Measurements from ENCODE around the gene BAK1. TPM values are rescaled to one million over a fixed set of nuclear protein-coding genes. Genes with fewer than 3 reads are reported as not detected.

Gene BAK1
- total and polyA plus RNA-seq, 2 of the 4 experiments (the other 2 are of a cell fraction) = 12.0 to 19.0 TPM

- Histone ChIP-seq H4K20me1 (ENCODE audit: insufficient read depth, low read length) (no peaks in the 10 kb centered on the region), H2AFZ (replicated peaks; ENCODE audit: low read length, poor library complexity) (no peak overlapping the region), H3K4ac (ENCODE audit: low read depth, low read length) (no peak overlapping the region), H3K4me2 (ENCODE audit: low read depth, low read length) (no peak overlapping the region), H2BK15ac (ENCODE audit: low read depth, low read length) (no peak overlapping the region), H4K91ac (ENCODE audit: insufficient read depth, low read depth, low read length) (no peak overlapping the region), H3K4me3 (ENCODE audit: insufficient read depth, low read depth, low read length) (no peak overlapping the region), H2BK20ac (ENCODE audit: low read depth, low read length) (no peak overlapping the region), H3K18ac (ENCODE audit: low read depth, low read length) (no peak overlapping the region), H4K5ac (ENCODE audit: low read depth, low read length) (no peak overlapping the region), H2BK5ac (ENCODE audit: low read depth, low read length, poor library complexity, severe bottlenecking) (no peak overlapping the region), H3K9me1 (ENCODE audit: insufficient read depth, low read length) (peaks cover 13% of the 10 kb centered on the region; the same call in 1 of the 2 replicates), H3K27ac (ENCODE audit: insufficient read depth, low read length) (no peak overlapping the region), H3K36me3 (ENCODE audit: control insufficient read depth, insufficient read depth, low read length) (no peaks in the 10 kb centered on the region), H3K56ac (ENCODE audit: extremely low read depth, insufficient read depth, low read length) (no peak overlapping the region), H2BK120ac (ENCODE audit: low read depth, low read length) (no peak overlapping the region), H3K79me1 (ENCODE audit: low read depth in 1 of 2, low read length in 2 of 2) (no peaks in the 10 kb centered on the region), H3K23ac (ENCODE audit: low read depth, low read length) (no peak overlapping the region), H2AK9ac (replicated peaks; ENCODE audit: low read depth, low read length, poor library complexity) (no peak overlapping the region), H3K9ac (ENCODE audit: low read depth, low read length) (no peak overlapping the region), H2AK5ac (ENCODE audit: low read depth, low read length) (no peak overlapping the region), H3K9me3 (ENCODE audit: control insufficient read depth, insufficient read depth, low read length) (no peaks in the 10 kb centered on the region), H3K4me1 (ENCODE audit: control insufficient read depth, insufficient read depth, low read length) (peaks cover 10% of the 10 kb centered on the region), H3K27me3 (ENCODE audit: control insufficient read depth, insufficient read depth, low read length) (no peaks in the 10 kb centered on the region), H3K14ac (replicated peaks; ENCODE audit: low read depth, low read length) (no peak overlapping the region), H4K8ac (ENCODE audit: low read depth in 2 of 2, low read length in 2 of 2) (no peak overlapping the region)
- no CpG with 5 or more reads among the region's 2 CpGs for WGBS, 2 experiments (ENCODE audit: extremely low coverage in 2 of 2, insufficient read length in 1 of 2)
- CTCF ChIA-PET = interaction anchor here (1.4 kb wide), 1 partner anchor 17 kb away, joined by 4 read pairs; no protein-coding TSS in a partner anchor
- POLR2A ChIA-PET (ENCODE audit: unreplicated experiment) = interaction anchor here (0.7 kb wide), 1 partner anchor 18 kb away, joined by 8 read pairs; no protein-coding TSS in a partner anchor
- ATAC-seq (ENCODE audit: low read depth) (no peak), DNase-seq (no peak)
- dilution Hi-C loops (cut with HindIII; ENCODE audit: low sequenced_read_pairs, unreplicated experiment) (no loop called here), intact Hi-C loops (cut with micrococcal nuclease) (no loop called here), in situ Hi-C loops (cut with MboI; ENCODE audit: low sequenced_read_pairs) (no loop called here)
- no TSS peak for BruUV-seq (replicated peaks)
- TF ChIP-seq BHLHE40 (IDR thresholded peaks at IDR 0.05; ENCODE audit: low read depth, low read length) = no peak
- TF ChIP-seq MAFK (IDR thresholded peaks at IDR 0.05; ENCODE audit: low read depth, low read length) = no peak
- no peak for TF ChIP-seq NFE2L2 (IDR thresholded peaks at IDR 0.05; ENCODE audit: low read depth, low read length)
- no peak for TF ChIP-seq RAD21 (IDR thresholded peaks at IDR 0.05; ENCODE audit: low read length)
- no peak for TF ChIP-seq POLR2A (IDR thresholded peaks at IDR 0.05; ENCODE audit: low read depth, low read length)
- TF ChIP-seq ELK1 (IDR thresholded peaks at IDR 0.05; ENCODE audit: borderline replicate concordance, low read depth, low read length) = no peak
- TF ChIP-seq CHD1 (IDR thresholded peaks at IDR 0.05; ENCODE audit: low read depth, low read length) = no peak
- TF ChIP-seq FOS (IDR thresholded peaks at IDR 0.05; ENCODE audit: low read depth, low read length) = no peak
- TF ChIP-seq RFX5 (IDR thresholded peaks at IDR 0.05; ENCODE audit: low read depth, low read length) = no peak
- TF ChIP-seq CTCF (conservative IDR thresholded peaks at IDR 0.05; ENCODE audit: low read depth, low read length) = no peak
- TF ChIP-seq MAZ (IDR thresholded peaks at IDR 0.05; ENCODE audit: borderline replicate concordance, low read depth, low read length) = no peak
- no peak for TF ChIP-seq SMC3 (IDR thresholded peaks at IDR 0.05; ENCODE audit: low read depth, low read length)
- TF ChIP-seq USF2 (IDR thresholded peaks at IDR 0.05; ENCODE audit: low read depth, low read length) = no peak
- no peak for TF ChIP-seq RCOR1 (IDR thresholded peaks at IDR 0.05; ENCODE audit: insufficient replicate concordance, low read length)
- TF ChIP-seq MXI1 (IDR thresholded peaks at IDR 0.05; ENCODE audit: borderline replicate concordance, low read depth, low read length) = no peak
- no peak for TF ChIP-seq CEBPB (IDR thresholded peaks at IDR 0.05; ENCODE audit: low read depth, low read length)
Observed at GRCh38 chr6:33606642-33607041, 26.6 kb upstream of the BAK1 start.
